Esophagus muscularis mucosa (tissue), 4 donors: ENCODE results near the gene AMER3. TPM values are rescaled to one million over a fixed set of nuclear protein-coding genes. Genes with fewer than 3 reads are reported as not detected.

Source experiments
- DNase-seq: peaks from one replicate; pipeline ENCODE4 v3.0.0-alpha.2; 2017; ENCODE audit errors: extremely low spot score
- H3K27ac ChIP-seq, 4 donors: fragments of 200-600 bp; sonication (generic); replicated peaks in 1 of 4; 1 replicate in 3 of 4; 2 replicates in 1 of 4; pipeline ENCODE4 v1.5.1; 2016 to 2019; ENCODE audit warnings: mild to moderate bottlenecking in 1 of 4
- H3K27me3 ChIP-seq, 4 donors: fragments of 200-600 bp; sonication (generic); one replicate each; pipeline versions ENCODE4 v1.5.1 to v1.6.0; 2016 to 2019
- H3K36me3 ChIP-seq, 4 donors: fragments of 200-600 bp; sonication (generic); one replicate each; pipeline ENCODE4 v1.5.1; 2016 to 2019
- H3K4me1 ChIP-seq, 4 donors: fragments of 200-600 bp; sonication (generic); one replicate each; pipeline ENCODE4 v1.5.1; 2016 to 2019
- H3K4me3 ChIP-seq, 4 donors: fragments of 200-600 bp; sonication (generic); 1 replicate in 2 of 4; 2 replicates in 2 of 4; pipeline ENCODE4 v1.5.1; 2016 to 2019; ENCODE audit warnings: mild to moderate bottlenecking in 4 of 4, moderate library complexity in 1 of 4
- H3K9me3 ChIP-seq, 4 donors: fragments of 200-600 bp; sonication (generic); 1 replicate in 3 of 4; 2 replicates in 1 of 4; pipeline ENCODE4 v1.5.1; 2016 to 2019
- EP300 ChIP-seq: sonication (generic); formaldehyde crosslinking; IDR thresholded peaks from one replicate; pipeline ENCODE4 v1.6.1; 2017; ENCODE audit warnings: antibody characterized with exemption
- POLR2A ChIP-seq: fragments of 450-650 bp; IDR thresholded peaks from one replicate; pipeline ENCODE4 v1.6.1; 2017; ENCODE audit warnings: antibody characterized with exemption, moderate library complexity, mild to moderate bottlenecking, low read depth
- POLR2AphosphoS5 ChIP-seq, 2 donors: sonication (generic); formaldehyde crosslinking; IDR thresholded peaks; one replicate each; pipeline ENCODE4 v1.6.1; 2017; ENCODE audit warnings: antibody characterized with exemption in 2 of 2
- WGBS: methylation state at CpG from one replicate; pipeline ENCODE4 v1.1.5; 2018; 5-methylcytosine and 5-hydroxymethylcytosine counted together
- intact Hi-C: fragments of 100-400 bp; cut with DNase I; formaldehyde crosslinking; loops from one replicate; pipeline ENCODE4 v1.15.1; 2023
- total RNA-seq, 4 donors: library from RNA; depleted of rRNA; stranded (reverse); fragments of >200 nt; gene quantifications; one replicate each; pipeline versions ENCODE4 v1.1.0 to v1.2.1, GENCODE V29; 2016
- TF ChIP-seq, protein P1 (sequence below), 3 experiments: fragments of 200-600 bp in 2 of 3; fragments of 450-650 bp in 1 of 3; sonication (generic) in 2 of 3; IDR thresholded peaks; one replicate each; pipeline ENCODE4 v1.5.1; 2017 to 2019; ENCODE audit warnings: antibody characterized with exemption in 3 of 3, mild to moderate bottlenecking in 2 of 3, moderate library complexity in 1 of 3

Gene AMER3
- total RNA-seq, 4 donors from 2014 or later, result 0.06 TPM; not detected in 3

GRCh38 chr2:130759906-130760753 is 4.8 kb downstream of the AMER3 start:
- Histone ChIP-seq H3K4me1 (peaks cover 0 to 15% (median 7%) of the 10 kb centered on the region in 4 donors), H3K27ac (no peak overlapping the region), H3K4me3 (no peak overlapping the region), H3K36me3 (no peaks in the 10 kb centered on the region), H3K27me3 (peaks cover 0 to 82% (median 20%) of the 10 kb centered on the region in 4 donors), H3K9me3 (no peaks in the 10 kb centered on the region)
- TF ChIP-seq EP300, result no peak
- no peak for TF ChIP-seq POLR2AphosphoS5 (IDR thresholded peaks at IDR 0.05)
- TF ChIP-seq, protein P1, sequence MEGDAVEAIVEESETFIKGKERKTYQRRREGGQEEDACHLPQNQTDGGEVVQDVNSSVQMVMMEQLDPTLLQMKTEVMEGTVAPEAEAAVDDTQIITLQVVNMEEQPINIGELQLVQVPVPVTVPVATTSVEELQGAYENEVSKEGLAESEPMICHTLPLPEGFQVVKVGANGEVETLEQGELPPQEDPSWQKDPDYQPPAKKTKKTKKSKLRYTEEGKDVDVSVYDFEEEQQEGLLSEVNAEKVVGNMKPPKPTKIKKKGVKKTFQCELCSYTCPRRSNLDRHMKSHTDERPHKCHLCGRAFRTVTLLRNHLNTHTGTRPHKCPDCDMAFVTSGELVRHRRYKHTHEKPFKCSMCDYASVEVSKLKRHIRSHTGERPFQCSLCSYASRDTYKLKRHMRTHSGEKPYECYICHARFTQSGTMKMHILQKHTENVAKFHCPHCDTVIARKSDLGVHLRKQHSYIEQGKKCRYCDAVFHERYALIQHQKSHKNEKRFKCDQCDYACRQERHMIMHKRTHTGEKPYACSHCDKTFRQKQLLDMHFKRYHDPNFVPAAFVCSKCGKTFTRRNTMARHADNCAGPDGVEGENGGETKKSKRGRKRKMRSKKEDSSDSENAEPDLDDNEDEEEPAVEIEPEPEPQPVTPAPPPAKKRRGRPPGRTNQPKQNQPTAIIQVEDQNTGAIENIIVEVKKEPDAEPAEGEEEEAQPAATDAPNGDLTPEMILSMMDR (IDR thresholded peaks at IDR 0.05), result no peak
- no peak for TF ChIP-seq POLR2A
- intact Hi-C loops, result no loop called here
- peak; percentile 83 for DNase-seq
- WGBS, result 63% methylated on average over 9 of the region's 10 CpGs

DNA sequence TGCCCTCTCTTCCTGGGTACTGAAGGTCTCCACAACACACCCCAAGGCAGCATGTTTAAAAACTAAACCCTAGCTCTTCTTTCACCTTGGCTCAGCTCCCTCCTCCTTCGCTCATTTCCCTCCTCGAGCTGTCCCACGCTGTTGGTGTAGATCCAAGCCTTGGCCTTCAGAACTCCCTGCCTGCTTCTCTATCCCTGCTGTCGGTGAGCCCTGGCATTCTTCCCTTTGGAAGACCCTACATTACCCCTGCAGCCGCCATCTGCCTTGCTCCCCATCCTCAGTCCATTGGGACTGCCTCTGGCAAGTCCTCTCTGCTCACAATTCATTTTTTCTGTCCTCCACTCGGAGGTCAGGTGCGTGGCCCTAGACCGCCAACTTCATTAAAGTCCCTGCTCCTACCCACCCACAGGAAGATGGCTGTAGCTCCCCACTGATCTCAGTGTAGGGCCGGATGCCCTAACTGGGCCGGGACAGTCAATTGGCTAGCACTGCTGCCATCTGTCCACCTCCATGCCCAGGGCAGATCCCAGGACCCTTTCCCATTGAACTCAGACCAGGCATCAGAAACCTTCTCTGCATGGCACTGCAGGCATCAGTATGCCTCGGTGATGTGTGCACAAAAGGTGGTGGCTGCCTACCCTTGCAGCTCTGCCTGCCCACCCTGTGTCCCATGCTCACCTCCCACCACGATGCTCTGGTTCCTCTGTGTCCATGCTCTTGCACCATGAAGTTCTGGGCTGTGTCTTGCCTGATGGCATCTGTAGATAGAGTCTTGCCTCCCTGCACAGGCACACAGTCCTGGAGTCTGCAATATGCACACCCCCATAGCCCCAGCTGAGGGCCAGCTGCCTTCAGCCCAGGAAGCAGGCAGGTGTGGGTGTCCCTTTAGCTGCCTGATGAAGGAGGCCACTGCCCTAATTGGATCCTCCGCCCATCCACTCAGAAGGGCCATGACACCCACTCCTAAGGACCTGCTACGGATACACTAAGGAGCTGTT is 5.7 kb downstream of the AMER3 start:
- no peak overlapping the region for H3K4me3 ChIP-seq
- no peaks in the 10 kb centered on the region for H3K36me3 ChIP-seq
- H3K27me3 ChIP-seq, result peaks cover 0 to 73% (median 17%) of the 10 kb centered on the region in 4 donors
- DNase-seq, result peak; percentile 88
- 81% methylated on average over 9 of the region's 14 CpGs for WGBS
- intact Hi-C loops, result no loop called here
- H3K9me3 ChIP-seq, result no peaks in the 10 kb centered on the region
- H3K27ac ChIP-seq, result no peak overlapping the region
- H3K4me1 ChIP-seq, result peaks cover 0 to 6% (median 2%) of the 10 kb centered on the region in 4 donors
- TF ChIP-seq, protein P1 (IDR thresholded peaks at IDR 0.05), result no peak
- TF ChIP-seq POLR2A (no peak), POLR2AphosphoS5 (IDR thresholded peaks at IDR 0.05) (no peak), EP300 (no peak)

GRCh38 chr2:130762031-130762909 is 6.9 kb downstream of the AMER3 start:
- Histone ChIP-seq H3K36me3 (no peaks in the 10 kb centered on the region), H3K9me3 (no peaks in the 10 kb centered on the region), H3K27me3 (peaks cover 0 to 61% (median 6%) of the 10 kb centered on the region in 4 donors), H3K4me3 (no peak overlapping the region), H3K27ac (no peak overlapping the region), H3K4me1 (no peaks in the 10 kb centered on the region)
- DNase-seq, result peak; percentile 84
- TF ChIP-seq, protein P1 (IDR thresholded peaks at IDR 0.05), result no peak
- TF ChIP-seq POLR2AphosphoS5 (IDR thresholded peaks at IDR 0.05) (no peak), EP300 (no peak), POLR2A (no peak)
- intact Hi-C loops, result no loop called here
- WGBS, result 86% methylated on average over 22 of the region's 37 CpGs

DNA sequence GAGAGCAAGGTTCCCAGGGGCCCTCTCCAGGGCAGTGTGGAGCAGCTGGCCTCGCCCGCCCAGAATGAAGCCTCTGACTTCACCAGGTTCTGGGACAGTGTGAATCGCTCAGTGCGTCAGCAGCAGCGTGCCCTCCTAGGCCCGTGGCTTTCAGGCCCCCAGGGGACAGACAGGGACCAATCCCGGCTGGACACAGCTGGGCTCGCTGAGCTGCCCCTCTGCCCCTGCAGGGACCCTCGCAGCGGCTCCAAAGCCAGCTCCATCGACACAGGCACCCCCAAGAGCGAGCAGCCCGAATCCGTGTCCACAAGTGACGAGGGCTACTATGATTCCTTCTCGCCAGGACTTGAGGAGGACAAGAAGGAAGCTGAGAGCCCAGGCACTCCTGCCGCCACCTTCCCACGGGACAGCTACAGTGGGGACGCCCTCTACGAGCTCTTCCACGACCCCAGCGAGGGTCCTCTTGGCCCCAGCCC is 7.6 kb downstream of the AMER3 start:
- Histone ChIP-seq H3K9me3 (no peaks in the 10 kb centered on the region), H3K27ac (no peak overlapping the region), H3K27me3 (peaks cover 0 to 60% (median 3%) of the 10 kb centered on the region in 4 donors), H3K4me3 (no peak overlapping the region), H3K36me3 (no peaks in the 10 kb centered on the region), H3K4me1 (no peaks in the 10 kb centered on the region)
- WGBS, result 92% methylated on average over 16 of the region's 22 CpGs
- DNase-seq, result no peak
- TF ChIP-seq POLR2AphosphoS5 (IDR thresholded peaks at IDR 0.05) (no peak), EP300 (no peak), POLR2A (no peak)
- TF ChIP-seq, protein P1 (IDR thresholded peaks at IDR 0.05), result no peak
- intact Hi-C loops, result no loop called here
